PC-3 (cell line): ENCODE data around the gene PCDHA6.
"Not testable (repeated sequence)": the region's sequence is repeated elsewhere in the genome, so short reads cannot be mapped to it uniquely, and the experiment has no call there.

Experiments used
- CTCF ChIP-seq: fragments of 300-600 bp; sonication (generic); conservative IDR thresholded peaks from 2 replicates; pipeline ENCODE4 v1.5.1; 2017; ENCODE audit warnings: antibody characterized with exemption, low read depth, mild to moderate bottlenecking, low read length
- EZH2phosphoT487 ChIP-seq: fragments of 300-600 bp; sonication (generic); IDR thresholded peaks from 2 replicates; pipeline ENCODE4 v1.6.1; 2018; ENCODE audit warnings: mild to moderate bottlenecking, antibody characterized with exemption, low read length, borderline replicate concordance

GRCh38 chr5:140822969-140823368 lies 4.8 kb upstream of the PCDHA6 start:
- TF ChIP-seq CTCF, EZH2phosphoT487: not testable (repeated sequence)
